ENCODE measurements around the gene TRIL.

TRIL gene

GRCh38 chr7:28958235-28958979 is at the start of gene TRIL:
TRIL (minus strand) TSS chr7:28958330; CDS start chr7:28958046, 284 bp downstream.
- DNase-seq: no peak

DNA sequence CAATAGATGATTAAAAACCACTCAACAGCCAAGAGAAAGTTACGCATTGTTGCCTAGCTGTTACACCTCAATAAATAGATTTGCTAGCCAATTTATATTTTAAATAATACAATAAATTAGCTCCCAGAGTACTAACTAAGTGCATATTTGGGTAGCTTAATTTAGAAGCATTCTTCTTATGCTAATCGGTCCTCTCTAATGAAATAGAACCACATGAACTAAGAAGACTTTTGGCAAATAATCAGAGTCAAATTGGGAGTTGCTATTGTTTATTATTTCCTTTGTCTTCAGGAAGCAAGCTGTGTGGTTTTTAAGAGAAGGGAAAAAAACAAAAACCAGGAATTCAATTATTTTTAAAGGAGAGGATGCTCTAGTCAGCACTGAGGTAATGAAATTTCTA is 49.0 kb upstream of the TRIL start:
- no peak for DNase-seq

DNA sequence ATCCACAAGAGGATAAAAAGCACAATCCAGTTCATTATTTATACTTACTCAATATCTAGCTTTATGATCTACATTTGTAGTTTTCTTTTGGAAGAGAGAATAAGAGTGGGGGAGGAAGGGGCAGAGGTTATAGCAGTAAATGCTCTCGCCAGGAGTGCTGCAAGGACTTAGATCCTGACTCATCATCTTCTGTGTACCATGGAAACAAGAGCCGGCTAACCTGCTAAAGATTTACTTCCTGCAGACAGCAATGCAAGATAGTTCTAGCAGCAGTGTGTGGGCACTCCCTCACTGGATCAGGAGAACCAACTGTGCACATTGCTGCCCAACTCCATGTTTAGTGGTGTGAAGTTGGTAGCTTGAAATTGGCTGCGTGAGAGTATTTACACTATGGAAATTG is 47.7 kb upstream of the TRIL start:
- DNase-seq: no peak

DNA sequence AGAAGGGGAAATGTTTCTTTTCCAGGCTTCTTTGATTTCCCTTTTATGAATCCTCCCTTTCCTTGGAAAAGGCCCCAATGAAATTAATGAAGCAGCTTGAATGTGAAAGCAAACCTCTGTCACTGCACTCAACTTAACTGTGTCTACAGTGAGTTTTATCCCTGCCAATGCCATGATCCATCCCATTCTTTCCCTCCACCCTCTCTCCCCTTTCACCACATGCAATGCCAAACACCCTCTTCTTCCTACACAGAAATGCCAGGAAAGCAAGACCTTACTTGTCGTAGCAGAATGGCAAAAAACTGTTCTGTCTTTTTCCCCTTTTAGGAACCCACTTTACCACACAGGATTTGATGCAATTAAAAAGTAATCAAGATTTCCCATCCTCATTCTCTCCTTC is 47.3 kb upstream of the TRIL start:
- DNase-seq: no peak

- no peak for DNase-seq
Measured at GRCh38 chr7:29003703-29004102, 45.6 kb upstream of the TRIL start.

DNA sequence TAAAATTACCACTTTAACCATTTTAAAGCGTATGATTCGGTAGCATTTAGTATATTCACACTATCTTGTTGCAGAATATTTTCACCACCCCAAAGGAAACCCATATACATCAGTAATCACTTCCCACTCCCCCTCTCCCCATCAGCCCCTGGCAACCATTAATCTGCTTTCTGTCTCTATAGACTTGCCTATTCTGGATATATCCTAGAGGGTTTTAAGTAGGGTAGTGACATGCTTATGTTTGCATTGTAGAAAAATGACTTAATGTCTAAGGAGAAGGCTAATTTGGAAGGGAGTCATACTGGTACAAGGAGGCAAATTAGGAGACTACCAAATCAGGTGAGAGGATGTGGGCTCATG is 42.6 kb upstream of the TRIL start:
- no peak for DNase-seq

- DNase-seq: no peak
Measured at GRCh38 chr7:28999895-29000716, 42.0 kb upstream of the TRIL start.

GRCh38 chr7:28999427-28999826 is 41.3 kb upstream of the TRIL start:
- DNase-seq: no peak

GRCh38 chr7:28998105-28998504 is 40.0 kb upstream of the TRIL start:
- no peak for DNase-seq

DNA sequence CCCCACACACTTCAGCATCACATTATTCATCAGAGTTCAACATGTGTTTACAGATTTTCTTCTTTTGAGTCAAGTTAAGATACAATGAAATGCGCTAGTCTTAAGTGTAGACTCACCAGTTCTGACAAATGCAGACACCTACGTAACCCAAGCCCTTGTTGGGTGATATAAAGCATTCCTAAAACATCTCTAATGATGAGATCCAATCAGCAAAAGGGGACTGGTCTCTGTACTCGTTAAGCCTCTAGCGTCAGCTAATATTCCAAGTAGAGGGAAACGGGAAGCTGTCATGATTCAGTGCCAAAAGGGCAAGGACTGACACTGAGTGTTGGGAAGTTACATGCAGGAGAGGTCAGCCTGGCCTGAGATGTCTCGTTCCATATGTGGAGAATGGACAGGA is 38.7 kb upstream of the TRIL start:
- no peak for DNase-seq

DNA sequence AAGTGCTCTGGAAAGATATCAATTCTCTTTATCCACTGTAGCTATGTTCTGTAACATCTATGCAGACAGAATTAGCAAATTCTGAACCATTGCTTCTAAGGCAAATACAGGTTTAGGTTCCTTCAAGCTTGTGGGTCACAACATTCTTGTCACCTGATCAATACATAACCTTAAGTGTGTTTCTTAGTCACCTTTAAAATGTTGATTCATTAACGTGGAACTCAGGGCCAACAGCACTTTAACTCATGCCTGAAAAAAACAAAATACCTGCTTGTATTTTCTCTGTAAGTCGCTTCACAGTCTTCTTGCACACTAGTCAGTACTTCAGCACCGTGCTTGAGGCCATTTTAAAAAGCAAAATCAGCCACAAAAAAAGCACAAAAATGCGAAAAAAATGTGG is 35.2 kb upstream of the TRIL start:
- no peak for DNase-seq

- DNase-seq: no peak
Measured at GRCh38 chr7:28992798-28993197, 34.7 kb upstream of the TRIL start.

GRCh38 chr7:28990200-28990960 is 32.2 kb upstream of the TRIL start:
- DNase-seq: no peak

- DNase-seq: no peak
Measured at GRCh38 chr7:28989211-28989980, 31.3 kb upstream of the TRIL start.

GRCh38 chr7:28988810-28989209 is 30.7 kb upstream of the TRIL start:
- no peak for DNase-seq

DNA sequence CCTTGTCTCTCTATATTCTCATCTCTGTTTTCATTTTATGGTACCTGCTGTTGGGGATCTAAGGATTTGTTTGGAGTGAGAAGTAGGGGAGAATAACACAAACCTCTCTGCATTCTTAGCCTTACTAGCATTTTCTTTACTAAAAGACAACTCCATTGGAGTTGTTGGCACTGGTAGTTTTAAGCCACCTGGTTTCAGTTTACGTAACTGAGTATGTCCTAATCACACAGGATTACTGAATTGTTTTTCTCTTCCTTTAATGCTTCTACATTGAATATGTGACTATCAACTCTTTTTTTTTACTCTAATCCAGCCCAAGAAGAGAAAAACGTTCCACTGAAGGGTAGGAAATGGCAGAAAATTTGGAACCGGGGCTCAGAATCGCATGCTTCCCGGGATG is 30.0 kb upstream of the TRIL start:
- DNase-seq: no peak

DNA sequence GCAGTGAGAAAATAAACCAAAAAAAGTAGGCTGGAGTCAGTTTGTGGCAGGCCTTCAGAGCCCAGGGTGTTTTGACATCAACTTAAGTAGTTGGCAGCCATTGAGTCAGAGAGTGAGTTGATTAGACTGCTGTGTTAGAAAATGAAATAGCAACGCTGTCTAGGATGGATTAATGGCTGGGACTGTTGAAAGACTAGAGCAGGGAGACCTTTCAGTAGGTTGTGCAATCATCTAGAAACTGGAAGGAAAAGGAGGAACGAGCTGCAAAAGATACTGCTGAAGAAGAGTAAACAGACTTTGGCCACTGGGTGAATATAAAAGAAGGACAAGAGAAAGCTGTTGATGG is 28.6 kb upstream of the TRIL start:
- no peak for DNase-seq

DNA sequence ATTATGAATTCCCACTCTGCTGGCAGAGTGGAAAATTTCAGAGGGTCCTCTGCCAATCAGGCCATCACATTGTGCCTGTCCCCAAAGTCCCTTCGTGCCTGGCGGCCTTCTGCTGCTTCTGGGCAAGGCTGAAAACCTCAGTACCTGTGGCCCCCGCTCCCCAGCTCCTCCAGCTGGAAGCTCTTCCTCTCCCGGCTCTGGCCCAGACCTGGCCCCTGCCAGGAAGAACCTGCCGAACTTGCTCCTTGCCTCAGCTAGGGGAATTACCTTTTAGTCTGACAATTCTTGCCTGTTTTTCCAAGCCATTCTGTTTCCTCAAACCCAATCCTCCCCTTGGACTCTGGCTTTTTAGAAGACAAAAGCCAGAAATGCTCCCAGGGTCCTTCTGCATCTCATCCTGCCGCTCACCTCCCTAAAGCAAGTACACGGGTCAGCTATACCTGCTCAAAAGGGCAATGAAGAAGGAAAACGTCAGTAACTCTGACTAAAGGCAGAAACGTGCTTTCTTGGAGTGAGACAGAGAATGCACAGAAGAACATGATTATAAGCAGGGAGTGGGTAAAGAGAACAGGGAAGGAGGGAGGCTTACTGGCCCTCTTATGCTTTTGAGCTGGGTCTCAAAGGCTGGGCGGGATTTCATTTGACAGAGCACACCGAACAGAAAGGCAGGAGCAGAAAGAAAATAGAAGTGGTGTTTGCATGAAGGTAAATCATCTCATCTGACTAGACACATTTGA is 28.1 kb upstream of the TRIL start:
- no peak for DNase-seq

DNA sequence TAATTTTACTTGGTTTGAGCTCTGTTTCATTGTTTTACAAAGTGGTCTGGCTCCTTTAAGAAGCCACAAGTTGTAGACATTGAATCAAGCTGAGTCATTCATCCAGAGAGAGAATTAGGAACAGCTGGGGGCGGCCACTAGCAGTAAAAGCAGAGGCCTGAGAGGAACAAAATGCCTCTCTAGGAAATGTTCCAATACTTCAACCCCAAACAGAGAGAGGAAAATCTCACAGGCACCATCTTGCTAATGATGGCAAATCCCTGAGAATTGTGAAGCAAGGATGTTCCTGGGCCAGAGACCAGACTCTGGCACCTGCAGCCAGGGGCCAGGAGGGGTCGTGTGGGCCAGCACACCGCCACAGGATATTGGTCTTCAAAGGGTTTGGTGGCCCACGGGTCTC is 26.5 kb upstream of the TRIL start:
- no peak for DNase-seq

- DNase-seq: no peak
Measured at GRCh38 chr7:28984217-28984616, 26.1 kb upstream of the TRIL start.

DNA sequence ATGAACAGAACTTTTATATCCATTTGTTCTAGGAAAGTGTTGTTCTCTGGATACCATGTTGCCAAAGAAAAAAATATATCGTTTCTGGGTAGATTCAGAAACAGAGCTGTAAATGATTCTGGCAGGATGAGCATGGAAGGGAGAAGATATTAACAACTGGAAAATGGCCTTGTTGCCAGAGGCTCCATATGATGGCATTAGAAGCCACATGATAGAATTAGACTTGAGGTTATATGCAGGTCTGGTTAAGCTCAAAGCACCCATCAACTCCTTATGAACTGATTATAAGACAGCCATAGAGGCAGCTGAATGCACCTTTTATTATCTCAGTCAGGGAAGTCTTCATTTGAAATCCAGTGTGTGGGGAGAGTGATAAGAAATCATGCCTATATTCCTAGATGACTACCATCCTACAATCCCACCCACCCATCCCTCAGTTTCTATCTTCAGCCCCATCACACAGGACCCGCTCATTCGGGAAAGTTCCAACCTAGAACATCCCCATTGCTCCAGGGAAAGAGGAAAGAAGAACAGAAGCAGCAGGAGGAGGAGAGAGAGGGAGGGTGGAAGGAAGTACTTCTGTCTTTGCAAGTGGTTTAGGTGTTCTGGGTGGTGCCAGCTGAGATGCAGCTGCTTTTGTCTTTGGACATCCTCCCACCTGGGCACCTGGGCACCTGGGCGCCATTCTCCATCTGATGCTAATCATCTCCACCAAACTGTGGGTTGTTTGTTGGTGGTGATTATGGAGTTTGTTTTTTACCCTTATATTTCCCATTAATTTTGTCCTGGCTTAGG is 25.5 kb upstream of the TRIL start:
- no peak for DNase-seq

GRCh38 chr7:28981161-28981465 is 23.0 kb upstream of the TRIL start:
- DNase-seq: no peak
